ENCODE data around the gene GON7. TPM values are rescaled to one million over a fixed set of nuclear protein-coding genes. Genes with fewer than 3 reads are reported as not detected.
"Not testable (repeated sequence)": the region's sequence is repeated elsewhere in the genome, so short reads cannot be mapped to it uniquely, and the experiment has no call there.

Gene GON7
- polyA plus RNA-seq (ENCODE audit: low read depth in 6 of 6): 10 to 100 TPM; 15.8 to 23.5 (median 21.6) TPM

GRCh38 chr14:93206793-93207467 lies at the start of gene GON7, which contains the start of gene UBR7:
Gene GON7, minus strand, starts transcription at chr14:93207065. Its CDS starts 28 bp downstream, at chr14:93207037.
Gene UBR7, plus strand, starts transcription at chr14:93207256. Its CDS starts 36 bp downstream, at chr14:93207292.
- peak; percentile 88 to 91 for ATAC-seq (ENCODE audit: low read depth in 2 of 2)
- H3K4me1 Mint-ChIP-seq: peaks cover 35 to 73% (median 52%) of the 10 kb centered on the region in 3 donors
- H3K36me3 Mint-ChIP-seq: peaks cover 0 to 8% of the 10 kb centered on the region in 2 donors
- peak within 1 kb of the TSS; percentile 95 to 100 (median 98) for H3K4me3 Mint-ChIP-seq
- H3K27me3 Mint-ChIP-seq: no peaks in the 10 kb centered on the region
- H3K9me3 Mint-ChIP-seq: no peaks in the 10 kb centered on the region
- DNase-seq: peak; percentile 86
- peak within 1 kb of the TSS; percentile 91 to 98 (median 94) for H3K27ac Mint-ChIP-seq

DNA sequence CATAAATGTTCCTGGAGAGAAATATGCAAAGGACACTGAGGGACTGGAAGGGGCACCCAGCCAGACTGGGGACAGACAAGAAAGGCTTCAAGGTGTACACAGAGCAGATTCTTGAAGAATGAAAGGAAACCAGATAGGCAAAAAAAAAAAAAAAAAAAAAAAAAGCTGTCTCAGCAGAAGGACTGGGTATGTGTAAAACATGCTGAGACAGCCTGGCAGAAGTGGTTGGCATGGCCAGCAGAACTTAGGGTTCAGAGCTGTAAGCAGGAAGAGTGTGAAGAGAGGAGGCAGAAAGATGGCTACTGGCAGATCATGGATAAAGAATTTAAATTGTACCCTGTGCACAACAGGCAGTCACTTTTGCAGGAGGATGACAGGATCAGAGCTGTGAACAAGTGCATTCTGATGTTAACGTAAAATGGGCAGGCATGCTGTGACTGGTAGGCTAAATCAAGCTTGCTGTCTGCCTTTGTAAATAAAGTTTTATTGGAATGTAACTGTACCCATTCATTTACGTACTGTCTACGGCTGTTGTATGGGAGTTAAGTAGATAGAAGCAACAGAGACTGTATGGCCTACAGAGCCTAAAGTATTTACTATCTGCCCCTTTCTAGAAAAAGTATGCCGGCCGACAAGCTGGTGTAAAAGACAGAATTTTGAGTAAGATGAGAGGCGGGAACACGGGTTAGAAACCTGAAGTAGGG lies 42.4 kb upstream of the GON7 start:
- Mint-ChIP-seq H3K4me3 (no peak overlapping the region), H3K36me3 (peaks cover 23 to 36% of the 10 kb centered on the region in 2 donors), H3K9me3 (no peaks in the 10 kb centered on the region), H3K27me3 (no peaks in the 10 kb centered on the region), H3K4me1 (no peaks in the 10 kb centered on the region), H3K27ac (peak overlapping the region in 1 of 6 donors; percentile 71)
- no peak for DNase-seq
- no peak for ATAC-seq (ENCODE audit: low read depth in 2 of 2)

- Mint-ChIP-seq H3K27me3 (no peaks in the 10 kb centered on the region), H3K4me1 (no peaks in the 10 kb centered on the region), H3K9me3 (no peaks in the 10 kb centered on the region), H3K36me3 (peaks cover 29 to 30% of the 10 kb centered on the region in 2 donors), H3K4me3 (no peak overlapping the region), H3K27ac (no peak overlapping the region)
- ATAC-seq (ENCODE audit: low read depth in 2 of 2) (no peak), DNase-seq (no peak)
Measured at GRCh38 chr14:93246534-93246933, 39.7 kb upstream of the GON7 start.

DNA sequence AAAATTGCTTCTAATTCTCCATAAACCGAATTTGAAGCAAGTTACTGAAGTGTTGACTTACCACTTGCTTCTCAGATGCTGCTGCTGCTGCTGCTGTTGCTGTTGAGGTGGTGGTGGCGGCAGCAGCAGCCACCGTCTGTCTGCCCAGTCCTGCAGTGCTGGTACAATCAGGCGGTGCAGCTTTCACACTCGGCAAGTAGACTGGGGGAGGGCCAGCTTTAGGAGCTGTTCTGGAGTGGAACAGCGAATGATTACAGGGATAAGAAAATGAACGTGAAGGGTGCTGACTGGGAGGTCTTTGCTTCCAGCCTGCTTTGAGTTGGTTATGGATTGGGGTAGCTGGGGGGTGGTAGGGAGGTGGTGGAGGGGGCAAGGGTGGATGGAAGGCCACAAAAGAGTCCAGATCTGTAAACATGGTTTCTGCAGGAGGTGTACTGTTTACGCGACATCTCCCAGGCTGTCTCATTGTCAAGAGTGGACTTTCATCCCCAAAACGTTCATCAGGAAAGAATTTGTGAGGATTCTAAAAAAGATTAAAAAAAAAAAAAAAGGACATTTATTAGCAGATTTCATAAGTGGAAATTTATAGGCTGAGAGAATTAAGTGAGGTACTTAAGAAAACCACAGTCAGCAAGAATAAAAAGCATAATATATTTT lies 39.0 kb upstream of the GON7 start:
- H3K4me1 Mint-ChIP-seq: no peaks in the 10 kb centered on the region
- ATAC-seq (ENCODE audit: low read depth in 2 of 2) (no peak), DNase-seq (no peak)
- H3K4me3 Mint-ChIP-seq: no peak overlapping the region
- no peaks in the 10 kb centered on the region for H3K9me3 Mint-ChIP-seq
- peaks cover 26 to 29% of the 10 kb centered on the region in 2 donors for H3K36me3 Mint-ChIP-seq
- H3K27me3 Mint-ChIP-seq: no peaks in the 10 kb centered on the region
- peak overlapping the region in 2 of 6 donors; percentile 29 to 37 for H3K27ac Mint-ChIP-seq

GRCh38 chr14:93240678-93241000 lies 33.8 kb upstream of the GON7 start:
- Mint-ChIP-seq H3K27me3 (no peaks in the 10 kb centered on the region), H3K4me3 (no peak overlapping the region), H3K4me1 (no peaks in the 10 kb centered on the region), H3K36me3 (peaks cover 11 to 14% of the 10 kb centered on the region in 2 donors), H3K27ac (no peak overlapping the region), H3K9me3 (no peaks in the 10 kb centered on the region)
- DNase-seq: no peak
- ATAC-seq (ENCODE audit: low read depth in 2 of 2): no peak

DNA sequence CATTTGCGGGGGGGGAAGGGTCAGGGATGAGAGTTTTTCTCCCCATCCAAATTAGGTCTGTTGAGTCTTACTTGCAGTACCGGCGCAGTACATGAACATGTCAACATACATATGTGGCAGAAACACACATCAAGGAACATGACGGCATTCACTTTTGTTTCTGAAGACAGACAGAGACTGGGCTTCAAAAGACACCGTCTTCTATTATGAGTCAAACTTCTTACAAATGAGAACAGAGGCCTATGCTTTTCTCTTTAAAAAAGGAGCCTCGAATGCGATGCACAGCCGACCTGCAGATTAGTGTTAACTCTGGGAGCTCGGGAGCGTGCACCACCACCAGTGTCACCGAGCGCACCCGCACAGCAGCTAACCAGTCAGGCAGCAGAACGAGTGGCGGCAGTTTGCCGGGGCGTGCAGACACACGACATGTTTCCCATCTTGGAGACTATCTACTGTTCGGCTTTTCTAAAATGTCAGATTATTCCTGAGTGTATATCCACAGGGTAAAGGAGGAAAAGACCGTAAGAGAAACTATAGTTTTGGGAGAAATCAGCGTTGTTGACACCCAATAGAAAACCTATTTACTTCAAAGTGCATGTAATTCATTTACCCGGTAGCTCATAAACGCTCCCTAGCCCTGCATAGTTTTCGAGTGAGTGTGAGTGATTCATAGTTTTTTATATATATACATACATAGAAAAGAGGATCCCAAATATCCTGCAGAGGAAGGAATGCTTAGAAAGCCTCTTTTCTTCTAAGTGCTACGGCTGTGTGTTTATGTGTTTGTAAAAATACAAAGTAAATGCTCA lies 33.2 kb upstream of the GON7 start:
- Mint-ChIP-seq H3K9me3 (no peaks in the 10 kb centered on the region), H3K36me3 (peaks cover 6 to 8% of the 10 kb centered on the region in 2 donors), H3K4me1 (peaks cover 0 to 4% (median 3%) of the 10 kb centered on the region in 3 donors), H3K27me3 (no peaks in the 10 kb centered on the region), H3K27ac (peak overlapping the region in 1 of 6 donors; percentile 62), H3K4me3 (no peak overlapping the region)
- no peak for ATAC-seq (ENCODE audit: low read depth in 2 of 2)
- DNase-seq: no peak

DNA sequence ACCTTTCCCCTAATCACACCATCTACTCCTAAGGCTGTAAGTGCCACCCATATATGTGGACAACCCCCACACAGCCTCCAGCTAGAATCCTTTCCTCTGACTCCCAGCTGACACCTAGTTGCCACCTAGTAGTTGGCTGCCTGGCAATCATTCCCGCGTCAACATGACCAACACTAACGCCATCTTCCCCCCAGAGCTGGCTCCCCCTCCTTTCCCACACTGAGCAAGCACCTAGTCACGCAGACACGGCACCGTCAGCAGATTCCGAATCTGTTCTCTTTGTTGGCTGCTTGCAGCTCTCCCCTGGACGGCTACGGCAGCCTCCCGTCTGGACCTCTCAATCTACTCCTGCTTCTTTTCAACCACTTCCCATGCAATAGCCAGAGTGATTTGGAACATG lies 27.9 kb upstream of the GON7 start:
- H3K27me3 Mint-ChIP-seq: peaks cover 4 to 16% (median 14%) of the 10 kb centered on the region in 3 donors
- H3K9me3 Mint-ChIP-seq: peaks cover 0 to 2% (median 0%) of the 10 kb centered on the region in 7 donors
- H3K4me1 Mint-ChIP-seq: peaks cover 14 to 28% (median 19%) of the 10 kb centered on the region in 3 donors
- no peak overlapping the region for H3K4me3 Mint-ChIP-seq
- peak overlapping the region in 1 of 6 donors; percentile 79 for H3K27ac Mint-ChIP-seq
- no peak for ATAC-seq (ENCODE audit: low read depth in 2 of 2)
- peaks cover 0 to 7% of the 10 kb centered on the region in 2 donors for H3K36me3 Mint-ChIP-seq
- no peak for DNase-seq

DNA sequence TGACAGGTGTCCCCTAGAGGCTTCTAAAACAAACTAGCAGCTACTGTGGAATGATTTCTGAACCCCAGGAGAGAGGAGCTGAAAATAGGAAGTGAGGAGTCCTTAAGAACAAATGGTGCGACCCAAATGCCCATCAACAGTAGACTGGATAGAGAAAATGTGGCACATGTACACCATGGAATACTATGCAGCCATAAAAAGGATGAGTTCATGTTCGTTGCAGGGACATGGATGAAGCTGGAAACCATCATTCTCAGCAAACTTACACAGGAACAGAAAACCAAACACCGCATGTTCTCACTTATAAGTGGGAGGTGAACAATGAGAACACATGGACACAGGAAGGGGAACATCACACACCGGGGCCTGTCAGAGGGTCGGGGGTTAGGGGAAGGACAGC lies 26.2 kb upstream of the GON7 start:
- not testable (repeated sequence) for DNase-seq; H3K36me3 Mint-ChIP-seq; H3K9me3 Mint-ChIP-seq; H3K4me3 Mint-ChIP-seq; ATAC-seq (ENCODE audit: low read depth in 2 of 2); H3K27ac Mint-ChIP-seq
- Mint-ChIP-seq H3K27me3 (peaks cover 4 to 19% (median 16%) of the 10 kb centered on the region in 3 donors), H3K4me1 (peaks cover 14 to 28% (median 19%) of the 10 kb centered on the region in 3 donors)

GRCh38 chr14:93232159-93232558 lies 25.3 kb upstream of the GON7 start:
- H3K36me3 Mint-ChIP-seq: peaks cover 18% of the 10 kb centered on the region in 2 donors
- H3K4me1 Mint-ChIP-seq: peaks cover 14 to 28% (median 19%) of the 10 kb centered on the region in 3 donors
- peaks cover 4 to 19% (median 16%) of the 10 kb centered on the region in 3 donors for H3K27me3 Mint-ChIP-seq
- ATAC-seq (ENCODE audit: low read depth in 2 of 2): no peak
- no peak overlapping the region for H3K27ac Mint-ChIP-seq
- H3K4me3 Mint-ChIP-seq: no peak overlapping the region
- DNase-seq: no peak
- H3K9me3 Mint-ChIP-seq: peaks cover 0 to 2% (median 0%) of the 10 kb centered on the region in 7 donors

DNA sequence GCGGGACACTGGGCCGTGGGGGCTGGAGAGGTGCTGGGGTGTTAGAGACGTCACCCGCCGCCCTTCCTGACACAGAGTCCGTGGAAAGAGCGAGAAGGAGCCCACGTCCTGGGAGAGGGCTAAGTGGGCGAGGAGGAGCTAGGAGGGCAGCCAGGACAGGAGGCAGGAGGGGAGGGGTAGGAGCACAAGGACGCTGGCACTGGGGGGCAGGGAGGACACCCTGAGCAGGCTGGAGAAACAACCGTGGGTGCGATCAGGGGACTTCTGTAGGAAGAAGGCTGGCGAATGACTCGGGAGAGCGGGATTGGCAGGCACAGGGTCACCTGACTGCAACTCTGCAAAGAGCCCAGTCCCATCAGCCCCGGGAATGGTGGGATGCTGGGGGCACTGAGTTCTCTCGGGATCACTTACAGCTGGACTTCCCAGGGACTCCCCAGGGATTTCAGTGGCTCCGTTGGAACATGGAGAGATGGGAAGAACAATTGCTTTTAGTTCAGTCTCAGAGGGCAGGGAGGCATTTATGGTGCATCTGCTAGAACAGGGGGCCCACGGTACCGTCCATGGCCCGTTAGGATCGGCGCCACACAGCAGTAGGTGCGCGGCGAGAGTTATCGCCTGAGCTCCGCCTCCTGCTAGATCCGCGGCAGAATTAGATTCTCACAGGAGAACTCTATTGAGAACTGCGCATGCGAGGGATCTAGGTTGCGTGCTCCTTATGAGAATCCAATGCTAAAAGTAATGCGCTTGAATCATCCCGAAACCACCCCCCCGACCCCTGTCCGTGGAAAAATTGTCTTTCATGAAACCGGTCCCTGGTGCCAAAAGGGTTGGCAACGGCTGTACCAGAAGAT lies 24.5 kb upstream of the GON7 start:
- Mint-ChIP-seq H3K4me1 (peaks cover 14 to 28% (median 19%) of the 10 kb centered on the region in 3 donors), H3K36me3 (peaks cover 23% of the 10 kb centered on the region in 2 donors), H3K27me3 (peaks cover 4 to 19% (median 16%) of the 10 kb centered on the region in 3 donors), H3K9me3 (peaks cover 0 to 2% (median 0%) of the 10 kb centered on the region in 7 donors), H3K4me3 (peak overlapping the region in 4 of 8 donors; percentile 58 to 88 (median 77)), H3K27ac (peak overlapping the region in 1 of 6 donors; percentile 47)
- DNase-seq (no peak), ATAC-seq (ENCODE audit: low read depth in 2 of 2) (no peak)

GRCh38 chr14:93230539-93230938 lies 23.7 kb upstream of the GON7 start:
- H3K27ac Mint-ChIP-seq: no peak overlapping the region
- ATAC-seq (ENCODE audit: low read depth in 2 of 2): no peak
- peak overlapping the region in 3 of 8 donors; percentile 58 to 78 (median 76) for H3K4me3 Mint-ChIP-seq
- peaks cover 4 to 19% (median 16%) of the 10 kb centered on the region in 3 donors for H3K27me3 Mint-ChIP-seq
- H3K4me1 Mint-ChIP-seq: peaks cover 14 to 28% (median 19%) of the 10 kb centered on the region in 3 donors
- DNase-seq: no peak
- H3K36me3 Mint-ChIP-seq: peaks cover 23 to 31% of the 10 kb centered on the region in 2 donors
- peaks cover 0 to 2% (median 0%) of the 10 kb centered on the region in 7 donors for H3K9me3 Mint-ChIP-seq

DNA sequence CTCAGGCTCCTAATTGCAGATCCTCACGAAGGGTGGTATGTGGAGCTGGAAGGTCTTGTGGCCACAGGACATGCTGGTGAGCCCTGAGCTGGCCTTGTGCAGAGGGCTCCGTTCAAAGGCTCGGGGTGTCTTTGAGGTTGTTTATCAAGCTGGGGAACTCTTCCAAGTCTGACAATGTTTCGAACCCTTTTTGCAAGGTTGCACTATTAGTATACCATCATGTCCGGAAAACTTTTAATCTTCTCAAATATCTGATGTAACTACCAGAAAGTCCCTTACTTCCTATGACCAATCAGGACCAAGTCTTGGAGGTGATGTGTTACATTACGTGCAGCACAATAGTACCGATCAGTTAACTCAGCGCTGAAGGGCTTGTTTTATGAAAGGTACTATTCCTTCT lies 21.7 kb upstream of the GON7 start:
- no peak overlapping the region for H3K27ac Mint-ChIP-seq

More for the DNA sequence above, 21.7 kb upstream of the GON7 start:
- DNase-seq (no peak), ATAC-seq (ENCODE audit: low read depth in 2 of 2) (no peak)
- H3K4me1 Mint-ChIP-seq: peaks cover 13 to 16% (median 14%) of the 10 kb centered on the region in 3 donors
- peaks cover 4 to 19% (median 16%) of the 10 kb centered on the region in 3 donors for H3K27me3 Mint-ChIP-seq
- H3K4me3 Mint-ChIP-seq: no peak overlapping the region
- peaks cover 0 to 2% (median 0%) of the 10 kb centered on the region in 7 donors for H3K9me3 Mint-ChIP-seq
- peaks cover 23 to 37% of the 10 kb centered on the region in 2 donors for H3K36me3 Mint-ChIP-seq

Data from naive B cell (primary cell).